Measurements from ENCODE around the gene SPPL3. TPM values are rescaled to one million over a fixed set of nuclear protein-coding genes. Genes with fewer than 3 reads are reported as not detected.

The SPPL3 gene
- total and polyA plus RNA-seq, 2 experiments from 2014 or later = 10.9 to 27.8 TPM

GRCh38 chr12:120832737-120833136 is 71.4 kb downstream of the SPPL3 start (continued):
- no peak for TF ChIP-seq REST (IDR thresholded peaks at IDR 0.05; ENCODE audit: unreplicated experiment)
- TF ChIP-seq CREB1 (CRISPR knock-in tag; IDR thresholded peaks at IDR 0.05; ENCODE audit: low read depth) = no peak
- no peak for TF ChIP-seq POLR2AphosphoS5 (IDR thresholded peaks at IDR 0.05; ENCODE audit: low read depth)
- no peak for TF ChIP-seq CTCF (conservative IDR thresholded peaks at IDR 0.05; ENCODE audit: low read depth in 2 of 2)
- no peak for TF ChIP-seq STAT1 (IDR thresholded peaks at IDR 0.05; ENCODE audit: unreplicated experiment)
- no peak for TF ChIP-seq ETS1 (IDR thresholded peaks at IDR 0.05)
- TF ChIP-seq NANOG (IDR thresholded peaks at IDR 0.05; ENCODE audit: borderline replicate concordance) = no peak
- TF ChIP-seq ZNF114 (CRISPR knock-in tag; IDR thresholded peaks at IDR 0.05) = no peak
- TF ChIP-seq EZH2phosphoT487 (IDR thresholded peaks at IDR 0.05; ENCODE audit: unreplicated experiment) = no peak

GRCh38 chr12:120831648-120832267 is 72.4 kb downstream of the SPPL3 start:
- no peak overlapping the region for H3K27ac Mint-ChIP-seq
- Histone ChIP-seq H3K79me2 (replicated peaks; ENCODE audit: insufficient read depth) (peaks cover 75% of the 10 kb centered on the region), H3K4me1 (ENCODE audit: insufficient read depth) (0 out of 2 replicates have a peak, but pooled peaks cover 12% of the 10 kb centered on the region), H3K4me3 (no peak overlapping the region), H3K4me2 (no peak overlapping the region), H3K27me3 (ENCODE audit: insufficient read depth) (no peaks in the 10 kb centered on the region), H3K27ac (ENCODE audit: low read depth) (no peak overlapping the region; the same call in 1 of the 2 replicates), H3F3A (replicated peaks; ENCODE audit: low read depth) (no peaks in the 10 kb centered on the region; the same call in 1 of the 2 replicates), H3K9me2 (ENCODE audit: insufficient read depth) (no peaks in the 10 kb centered on the region; the same call in 1 of the 2 replicates), H4K20me1 (replicated peaks; ENCODE audit: insufficient read depth) (peaks cover 13% of the 10 kb centered on the region; the same call in 1 of the 2 replicates), H3K36me3 (ENCODE audit: insufficient read depth) (no peaks in the 10 kb centered on the region), H2AFZ (no peak overlapping the region)
- H3K27me3 Mint-ChIP-seq (ENCODE audit: insufficient read depth, low read depth, poor library complexity) = no peaks in the 10 kb centered on the region
- H3K4me3 Mint-ChIP-seq = no peak overlapping the region
- H3K9me3 Mint-ChIP-seq = peaks cover 2% of the 10 kb centered on the region; the same call in 2 of the 3 replicates
- peaks cover 25% of the 10 kb centered on the region for H3K4me1 Mint-ChIP-seq
- peaks cover 6% of the 10 kb centered on the region for H3K36me3 Mint-ChIP-seq (ENCODE audit: low read depth)
- ATAC-seq = no peak
- DNase-seq (ENCODE audit: low spot score) = no peak
- TF ChIP-seq POLR2AphosphoS5 (IDR thresholded peaks at IDR 0.05; ENCODE audit: low read depth) (no peak), ZNF114 (CRISPR knock-in tag; IDR thresholded peaks at IDR 0.05) (no peak), CTCF (conservative IDR thresholded peaks at IDR 0.05; ENCODE audit: low read depth in 2 of 2) (no peak), ZNF331 (CRISPR knock-in tag; IDR thresholded peaks at IDR 0.05; ENCODE audit: low read depth) (no peak)

Data from GM23338 (cell line).